Myometrial cell (primary cell): ENCODE results near the gene OXA1L. TPM values are rescaled to one million over a fixed set of nuclear protein-coding genes. Genes with fewer than 3 reads are reported as not detected.

Experiments used
- total RNA-seq: library from RNA; depleted of rRNA; stranded (reverse); fragments of >200 nt; gene quantifications from 2 replicates; pipeline ENCODE4 v1.2.3, GENCODE V29; 2015

The OXA1L gene
- 111 and 165 TPM in 2 replicates for total RNA-seq

GRCh38 chr14:22766457-22767322, at the start of gene OXA1L:
Gene OXA1L (plus strand): TSS chr14:22766688. CDS start chr14:22766702, 14 bp downstream.

GRCh38 chr14:22814941-22815713, 48.6 kb downstream of the OXA1L start, which contains the start of gene SLC7A7:
Gene SLC7A7 (minus strand): TSS chr14:22815435. CDS start chr14:22813398, 2,037 bp downstream.

Other genes with a start within 250 kb of the OXA1L start
- gene DAD1, start 177.5 kb upstream of the OXA1L start, total RNA-seq: 592 and 648 TPM in 2 replicates
- gene ABHD4, start 168.4 kb upstream of the OXA1L start, total RNA-seq: 17.9 and 23.9 TPM in 2 replicates
- gene OR6J1, start 122.3 kb upstream of the OXA1L start, total RNA-seq: not detected in 2 replicates
- gene SLC7A7, start 48.7 kb downstream of the OXA1L start, total RNA-seq: 1.6 and 2.6 TPM in 2 replicates
- 102 and 274 TPM in 2 replicates for gene MRPL52, start 63.2 kb downstream of the OXA1L start, total RNA-seq
- 435 and 437 TPM in 2 replicates for gene MMP14, start 69.9 kb downstream of the OXA1L start, total RNA-seq
- gene LRP10, start 105.1 kb downstream of the OXA1L start, total RNA-seq: 98.4 and 113 TPM in 2 replicates
- gene REM2, start 116.5 kb downstream of the OXA1L start, total RNA-seq: 0.58 TPM in 1 of 2 replicates, not detected in the other
- gene RBM23, start 152.5 kb downstream of the OXA1L start, total RNA-seq: 44.4 and 75.1 TPM in 2 replicates
- 86.1 and 97.2 TPM in 2 replicates for gene PRMT5, start 162.7 kb downstream of the OXA1L start, total RNA-seq
- 61.4 and 69.8 TPM in 2 replicates for gene HAUS4, start 190.4 kb downstream of the OXA1L start, total RNA-seq
- gene AJUBA, start 215.9 kb downstream of the OXA1L start, total RNA-seq: 21.6 and 30.0 TPM in 2 replicates
- 11.2 and 15.8 TPM in 2 replicates for gene C14orf93, start 243.5 kb downstream of the OXA1L start, total RNA-seq